ENCODE measurements around the gene KIF19.

Gene KIF19

GRCh38 chr17:74359916-74360315, 33.9 kb downstream of the KIF19 start:
- Histone ChIP-seq H3K36me3 (no peaks in the 10 kb centered on the region), H3K27ac (no peak overlapping the region), H3K4me1 (ENCODE audit: control insufficient read depth in 1 of 2, insufficient read depth in 1 of 2, low read depth in 1 of 2, low read length in 1 of 2) (no peaks in the 10 kb centered on the region), H3K4me3 (ENCODE audit: low read depth in 1 of 2, low read length in 1 of 2) (no peak overlapping the region), H3K27me3 (peaks cover 90% of the 10 kb centered on the region), H3K9me3 (no peaks in the 10 kb centered on the region)
- TF ChIP-seq CTCF (IDR thresholded peaks at IDR 0.05) = no peak

- Histone ChIP-seq H3K4me3 (ENCODE audit: low read depth in 1 of 2, low read length in 1 of 2) (no peak overlapping the region), H3K4me1 (ENCODE audit: control insufficient read depth in 1 of 2, insufficient read depth in 1 of 2, low read depth in 1 of 2, low read length in 1 of 2) (no peaks in the 10 kb centered on the region), H3K36me3 (no peaks in the 10 kb centered on the region), H3K27me3 (peaks cover 87% of the 10 kb centered on the region), H3K9me3 (no peaks in the 10 kb centered on the region), H3K27ac (no peak overlapping the region)
- no peak for TF ChIP-seq CTCF (IDR thresholded peaks at IDR 0.05)
Measured at GRCh38 chr17:74360899-74361229, 34.8 kb downstream of the KIF19 start.

GRCh38 chr17:74361230-74362068, 35.4 kb downstream of the KIF19 start, which contains the start of gene BTBD17:
Gene BTBD17 (minus strand): TSS chr17:74361868. CDS start chr17:74361819, 49 bp downstream.
- TF ChIP-seq CTCF (IDR thresholded peaks at IDR 0.05) = no peak
- H3K27me3 ChIP-seq = peaks cover 85% of the 10 kb centered on the region
- H3K9me3 ChIP-seq = no peaks in the 10 kb centered on the region
- no peak within 1 kb of the TSS for H3K4me3 ChIP-seq (ENCODE audit: low read depth in 1 of 2, low read length in 1 of 2)
- H3K4me1 ChIP-seq (ENCODE audit: control insufficient read depth in 1 of 2, insufficient read depth in 1 of 2, low read depth in 1 of 2, low read length in 1 of 2) = no peaks in the 10 kb centered on the region
- no peaks in the 10 kb centered on the region for H3K36me3 ChIP-seq
- no peak within 1 kb of the TSS for H3K27ac ChIP-seq

- peaks cover 79% of the 10 kb centered on the region for H3K27me3 ChIP-seq
- TF ChIP-seq CTCF (IDR thresholded peaks at IDR 0.05) = no peak
Measured at GRCh38 chr17:74362069-74362405, 36.0 kb downstream of the KIF19 start.

GRCh38 chr17:74362810-74363498, 36.9 kb downstream of the KIF19 start:
- no peak for TF ChIP-seq CTCF (IDR thresholded peaks at IDR 0.05)
- Histone ChIP-seq H3K36me3 (no peaks in the 10 kb centered on the region), H3K27ac (no peak overlapping the region), H3K9me3 (no peaks in the 10 kb centered on the region), H3K27me3 (peaks cover 74% of the 10 kb centered on the region), H3K4me3 (ENCODE audit: low read depth in 1 of 2, low read length in 1 of 2) (no peak overlapping the region), H3K4me1 (ENCODE audit: control insufficient read depth in 1 of 2, insufficient read depth in 1 of 2, low read depth in 1 of 2, low read length in 1 of 2) (no peaks in the 10 kb centered on the region)

More at GRCh38 chr17:74362069-74362405, 36.0 kb downstream of the KIF19 start:
- H3K27ac ChIP-seq = no peak overlapping the region
- H3K4me1 ChIP-seq (ENCODE audit: control insufficient read depth in 1 of 2, insufficient read depth in 1 of 2, low read depth in 1 of 2, low read length in 1 of 2) = no peaks in the 10 kb centered on the region
- no peak overlapping the region for H3K4me3 ChIP-seq (ENCODE audit: low read depth in 1 of 2, low read length in 1 of 2)
- no peaks in the 10 kb centered on the region for H3K36me3 ChIP-seq
- H3K9me3 ChIP-seq = no peaks in the 10 kb centered on the region

All from neutrophil (primary cell).